ENCODE measurements around the gene MNAT1.

Gene MNAT1

DNA sequence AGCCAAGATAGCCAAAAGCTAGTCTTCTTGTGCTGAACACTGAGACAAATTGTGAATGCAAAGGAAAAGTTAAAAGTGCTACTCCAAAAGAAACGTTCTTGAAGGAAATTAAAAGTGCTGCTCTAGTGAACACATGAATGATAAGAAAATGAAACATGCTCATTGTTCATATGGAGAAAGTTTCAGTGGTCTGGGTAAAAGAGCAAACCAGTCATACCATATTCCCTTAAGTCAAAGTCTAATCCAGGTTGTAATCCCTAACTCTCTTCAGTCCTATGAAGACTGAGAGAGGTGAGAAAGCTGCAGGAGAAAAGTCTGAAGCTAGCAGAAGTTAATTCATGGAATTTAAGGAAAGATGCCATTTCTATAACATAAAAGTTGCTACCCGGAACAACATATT is 121.5 kb downstream of the MNAT1 start:
- TF ChIP-seq, protein P1, sequence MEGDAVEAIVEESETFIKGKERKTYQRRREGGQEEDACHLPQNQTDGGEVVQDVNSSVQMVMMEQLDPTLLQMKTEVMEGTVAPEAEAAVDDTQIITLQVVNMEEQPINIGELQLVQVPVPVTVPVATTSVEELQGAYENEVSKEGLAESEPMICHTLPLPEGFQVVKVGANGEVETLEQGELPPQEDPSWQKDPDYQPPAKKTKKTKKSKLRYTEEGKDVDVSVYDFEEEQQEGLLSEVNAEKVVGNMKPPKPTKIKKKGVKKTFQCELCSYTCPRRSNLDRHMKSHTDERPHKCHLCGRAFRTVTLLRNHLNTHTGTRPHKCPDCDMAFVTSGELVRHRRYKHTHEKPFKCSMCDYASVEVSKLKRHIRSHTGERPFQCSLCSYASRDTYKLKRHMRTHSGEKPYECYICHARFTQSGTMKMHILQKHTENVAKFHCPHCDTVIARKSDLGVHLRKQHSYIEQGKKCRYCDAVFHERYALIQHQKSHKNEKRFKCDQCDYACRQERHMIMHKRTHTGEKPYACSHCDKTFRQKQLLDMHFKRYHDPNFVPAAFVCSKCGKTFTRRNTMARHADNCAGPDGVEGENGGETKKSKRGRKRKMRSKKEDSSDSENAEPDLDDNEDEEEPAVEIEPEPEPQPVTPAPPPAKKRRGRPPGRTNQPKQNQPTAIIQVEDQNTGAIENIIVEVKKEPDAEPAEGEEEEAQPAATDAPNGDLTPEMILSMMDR (IDR thresholded peaks at IDR 0.05; ENCODE audit: insufficient read depth, low read length, poor library complexity, severe bottlenecking): no peak
- H3K36me3 ChIP-seq (ENCODE audit: control insufficient read depth, insufficient read depth, low read length): no peaks in the 10 kb centered on the region; the same call in 1 of the 2 replicates
- H3K4me3 ChIP-seq (replicated peaks; ENCODE audit: low read depth, low read length): no peak overlapping the region
- no peak for DNase-seq (ENCODE audit: extremely low read depth, insufficient read length)
- no peaks in the 10 kb centered on the region for H3K27me3 ChIP-seq (replicated peaks; ENCODE audit: control insufficient read depth, insufficient read depth, low read length)

DNA sequence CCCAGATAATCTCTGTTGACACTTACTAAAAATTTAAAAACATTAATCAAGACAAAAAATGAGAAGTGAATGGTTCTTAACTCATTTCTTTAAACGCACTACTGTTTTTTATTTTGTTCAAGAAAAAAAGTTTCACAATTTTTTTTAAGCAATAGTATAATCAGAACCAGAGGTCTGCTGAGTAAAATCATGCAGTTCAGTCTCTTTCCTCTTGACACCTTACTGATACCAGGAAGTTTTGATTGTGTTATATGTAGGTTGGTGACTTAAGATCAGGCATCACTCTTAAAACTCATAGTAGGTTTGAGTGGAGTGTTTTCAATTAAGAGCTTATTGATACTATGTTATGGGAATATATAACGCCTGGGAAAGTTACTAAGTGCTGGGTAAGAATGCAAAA is 125.0 kb downstream of the MNAT1 start:
- TF ChIP-seq, protein P1 (IDR thresholded peaks at IDR 0.05; ENCODE audit: insufficient read depth, low read length, poor library complexity, severe bottlenecking): no peak
- H3K4me3 ChIP-seq (replicated peaks; ENCODE audit: low read depth, low read length): no peak overlapping the region
- H3K27me3 ChIP-seq (replicated peaks; ENCODE audit: control insufficient read depth, insufficient read depth, low read length): no peaks in the 10 kb centered on the region
- no peak for DNase-seq (ENCODE audit: extremely low read depth, insufficient read length)
- no peaks in the 10 kb centered on the region for H3K36me3 ChIP-seq (ENCODE audit: control insufficient read depth, insufficient read depth, low read length)

DNA sequence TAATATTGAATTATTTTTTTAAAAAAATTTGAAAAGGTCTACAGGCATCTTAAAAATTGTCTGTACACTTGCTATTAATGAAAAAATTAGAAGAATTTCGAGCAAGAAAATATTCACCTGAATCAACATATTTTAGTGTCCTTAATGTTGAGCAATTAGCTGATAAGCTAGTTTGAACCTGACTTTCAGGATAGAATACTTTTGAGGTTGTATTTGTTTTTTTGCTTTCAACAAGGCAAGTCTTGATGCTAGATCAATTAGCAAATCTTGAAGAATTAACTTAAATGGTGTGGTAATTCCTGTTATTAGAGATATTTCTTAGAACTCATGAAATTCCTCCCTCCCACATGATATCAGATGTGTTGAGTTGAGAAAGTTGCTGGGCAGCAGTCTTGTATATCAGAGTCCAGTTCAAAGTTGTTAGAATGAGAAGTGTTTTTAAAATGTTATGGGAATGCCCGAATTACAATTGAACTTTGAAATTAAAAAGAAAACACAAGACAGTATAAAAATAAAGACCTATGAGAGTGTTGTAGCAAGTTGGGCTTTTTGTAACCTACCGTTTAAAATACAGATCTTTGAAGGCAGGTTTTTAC is 127.1 kb downstream of the MNAT1 start:
- Histone ChIP-seq H3K36me3 (ENCODE audit: control insufficient read depth, insufficient read depth, low read length) (no peaks in the 10 kb centered on the region), H3K27me3 (replicated peaks; ENCODE audit: control insufficient read depth, insufficient read depth, low read length) (no peaks in the 10 kb centered on the region)
- DNase-seq (ENCODE audit: extremely low read depth, insufficient read length): no peak

DNA sequence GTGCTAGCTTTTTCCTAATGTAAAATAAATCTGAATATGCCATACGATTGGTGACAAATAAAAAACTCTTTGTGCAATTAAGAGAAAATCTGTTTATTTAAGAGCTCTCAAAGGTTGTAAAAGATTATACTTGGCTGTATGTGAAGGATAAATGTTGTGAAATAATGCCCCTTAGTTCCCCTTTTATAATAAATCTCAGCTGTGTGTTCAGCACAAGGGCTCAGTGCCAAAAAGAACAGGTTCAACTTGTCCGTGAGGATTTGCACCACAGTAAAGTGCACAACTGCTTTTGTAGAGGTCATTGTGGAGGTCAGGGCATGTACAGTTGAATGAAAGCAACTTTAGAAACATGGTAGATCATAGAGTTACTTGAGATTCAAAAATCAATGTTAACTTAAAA is 127.7 kb downstream of the MNAT1 start:
- Histone ChIP-seq H3K36me3 (ENCODE audit: control insufficient read depth, insufficient read depth, low read length) (no peaks in the 10 kb centered on the region), H3K27me3 (replicated peaks; ENCODE audit: control insufficient read depth, insufficient read depth, low read length) (no peaks in the 10 kb centered on the region), H3K4me3 (replicated peaks; ENCODE audit: low read depth, low read length) (no peak overlapping the region)
- no peak for DNase-seq (ENCODE audit: extremely low read depth, insufficient read length)
- TF ChIP-seq, protein P1 (IDR thresholded peaks at IDR 0.05; ENCODE audit: insufficient read depth, low read length, poor library complexity, severe bottlenecking): no peak

More for the DNA sequence above, 127.1 kb downstream of the MNAT1 start:
- TF ChIP-seq, protein P1 (IDR thresholded peaks at IDR 0.05; ENCODE audit: insufficient read depth, low read length, poor library complexity, severe bottlenecking): no peak
- H3K4me3 ChIP-seq (replicated peaks; ENCODE audit: low read depth, low read length): no peak overlapping the region

DNA sequence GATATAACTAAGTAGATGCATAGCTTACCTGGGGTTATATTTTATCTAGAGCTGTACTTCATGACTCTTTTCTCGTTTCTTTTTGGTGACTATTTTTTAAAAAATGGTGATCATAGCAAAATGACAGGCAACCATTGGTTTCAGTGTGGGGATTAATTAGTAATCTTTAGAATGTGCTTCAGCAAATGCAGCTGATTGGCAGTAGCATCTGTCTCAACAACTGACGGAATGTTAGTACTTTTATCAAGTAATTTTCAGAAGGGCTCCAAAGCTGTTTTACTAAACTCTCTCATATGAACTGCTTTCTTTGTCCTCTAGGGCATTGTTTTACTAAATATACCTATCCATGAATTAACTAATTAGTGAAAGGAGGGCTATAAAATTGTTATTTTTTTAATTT is 128.7 kb downstream of the MNAT1 start:
- DNase-seq (ENCODE audit: extremely low read depth, insufficient read length): no peak
- Histone ChIP-seq H3K4me3 (replicated peaks; ENCODE audit: low read depth, low read length) (no peak overlapping the region), H3K27me3 (replicated peaks; ENCODE audit: control insufficient read depth, insufficient read depth, low read length) (no peaks in the 10 kb centered on the region), H3K36me3 (ENCODE audit: control insufficient read depth, insufficient read depth, low read length) (no peaks in the 10 kb centered on the region)
- TF ChIP-seq, protein P1 (IDR thresholded peaks at IDR 0.05; ENCODE audit: insufficient read depth, low read length, poor library complexity, severe bottlenecking): no peak
